Keratinocyte (primary cell): Measurements from ENCODE around the gene VPS13D. TPM values are rescaled to one million over a fixed set of nuclear protein-coding genes. Genes with fewer than 3 reads are reported as not detected.

Experiments
- DNase-seq: peaks from one replicate; pipeline ENCODE4 v3.0.0-alpha.2; 2011; ENCODE audit warnings: low read depth, missing footprints, low spot score
- FAIRE-seq: peaks from 2 replicates; lab custom pipeline; 2011; peaks lifted over from hg19 to GRCh38; lab: Jason Lieb, UNC
- H2AFZ ChIP-seq: 2 replicates; pipeline ENCODE4 v1.6.0; 2012; ENCODE audit warnings: low read length, control low read depth, inconsistent platforms; ENCODE audit not compliant: control insufficient read depth
- H3K27ac ChIP-seq: 2 replicates; pipeline ENCODE4 v1.5.1; 2011; ENCODE audit warnings: low read length; ENCODE audit not compliant: control insufficient read depth, insufficient read depth
- H3K27me3 ChIP-seq: 3 replicates; pipeline ENCODE4 v1.6.0; 2011; ENCODE audit warnings: low read length; ENCODE audit not compliant: control insufficient read depth, insufficient read depth; ENCODE audit errors: extremely low read depth
- H3K36me3 ChIP-seq, 2 experiments: 2 replicates in 1 of 2; 3 replicates in 1 of 2; pipeline ENCODE4 v1.5.1; 2011; ENCODE audit warnings: low read length in 2 of 2, mild to moderate bottlenecking in 1 of 2; ENCODE audit not compliant: control insufficient read depth in 2 of 2, insufficient read depth in 2 of 2; ENCODE audit errors: extremely low read depth in 1 of 2
- H3K4me1 ChIP-seq: 3 replicates; pipeline ENCODE4 v1.5.1; 2011; ENCODE audit warnings: low read length; ENCODE audit not compliant: control insufficient read depth, insufficient read depth; ENCODE audit errors: extremely low read depth
- H3K4me2 ChIP-seq: 3 replicates; pipeline ENCODE4 v1.6.0; 2011; ENCODE audit warnings: low read depth, low read length; ENCODE audit not compliant: control insufficient read depth, insufficient read depth; ENCODE audit errors: extremely low read depth
- H3K4me3 ChIP-seq, 3 experiments: fragments of 200-600 bp in 1 of 3; sonication (generic) in 1 of 3; 2 replicates in 2 of 3; 3 replicates in 1 of 3; pipeline ENCODE4 v1.5.1; 2011 to 2016; ENCODE audit warnings: low read length in 3 of 3, mild to moderate bottlenecking in 3 of 3, control low read depth in 2 of 3, inconsistent platforms in 1 of 3, low read depth in 1 of 3, mixed read lengths in 1 of 3, mixed run types in 1 of 3, moderate library complexity in 1 of 3; ENCODE audit not compliant: control insufficient read depth in 2 of 3, insufficient read depth in 2 of 3; ENCODE audit errors: extremely low read depth in 1 of 3
- H3K79me2 ChIP-seq: 2 replicates; pipeline ENCODE4 v1.6.0; 2012; ENCODE audit warnings: low read length; ENCODE audit not compliant: control insufficient read depth, insufficient read depth
- H3K9ac ChIP-seq: 3 replicates; pipeline ENCODE4 v1.6.0; 2011; ENCODE audit warnings: low read length; ENCODE audit not compliant: control insufficient read depth, insufficient read depth; ENCODE audit errors: extremely low read depth
- H3K9me1 ChIP-seq: 3 replicates; pipeline ENCODE4 v1.6.0; 2011; ENCODE audit warnings: low read length; ENCODE audit not compliant: control insufficient read depth, insufficient read depth; ENCODE audit errors: extremely low read depth
- H3K9me3 ChIP-seq: 2 replicates; pipeline ENCODE4 v1.5.1; 2012; ENCODE audit warnings: low read depth, low read length; ENCODE audit not compliant: control insufficient read depth
- H4K20me1 ChIP-seq: 3 replicates; pipeline ENCODE4 v1.6.0; 2011; ENCODE audit warnings: low read length; ENCODE audit not compliant: control insufficient read depth, insufficient read depth; ENCODE audit errors: extremely low read depth
- EZH2 ChIP-seq: IDR thresholded peaks from one replicate; pipeline ENCODE4 v1.6.1; 2012; ENCODE audit warnings: inconsistent platforms, mild to moderate bottlenecking, low read length, moderate library complexity
- dilution Hi-C: fragments of 300-500 bp; cut with MboI; formaldehyde crosslinking; loops from one replicate; pipeline ENCODE4 v1.7.0; 2020; ENCODE audit warnings: low sequenced_read_pairs; ENCODE audit not compliant: extremely low pct_ligation_motif_present
- polyA plus RNA-seq, 5 experiments: library from polyadenylated mRNA; depleted of rRNA in 3 of 5; stranded (reverse) in 3 of 5; stranded (forward) in 1 of 5; unstranded in 1 of 5; fragments of >200 nt; gene quantifications; 1 replicate in 1 of 5; 2 replicates in 3 of 5; 3 replicates in 1 of 5; pipeline versions ENCODE4 v1.2.1 to v1.2.3, GENCODE V29; 2011 to 2012; ENCODE audit warnings: missing spikeins in 2 of 5, low read depth in 1 of 5, low replicate concordance in 1 of 5
- TF ChIP-seq, protein P1 (sequence below), 3 experiments: IDR thresholded peaks in 1 of 3; conservative IDR thresholded peaks in 1 of 3; optimal IDR thresholded peaks in 1 of 3; 2 replicates in 2 of 3; 3 replicates in 1 of 3; pipeline versions ENCODE3 to v1.5.1; 2011; ENCODE audit warnings: low read length in 3 of 3, mild to moderate bottlenecking in 3 of 3, moderate library complexity in 2 of 3, control low read depth in 1 of 3, inconsistent platforms in 1 of 3; ENCODE audit not compliant: insufficient read depth in 2 of 3; ENCODE audit errors: extremely low read depth in 1 of 3

VPS13D gene
- polyA plus RNA-seq, 1 donor (not counting 4 experiments of a cell fraction or from before 2014, with no cell fraction given), result 19.0 TPM

DNA sequence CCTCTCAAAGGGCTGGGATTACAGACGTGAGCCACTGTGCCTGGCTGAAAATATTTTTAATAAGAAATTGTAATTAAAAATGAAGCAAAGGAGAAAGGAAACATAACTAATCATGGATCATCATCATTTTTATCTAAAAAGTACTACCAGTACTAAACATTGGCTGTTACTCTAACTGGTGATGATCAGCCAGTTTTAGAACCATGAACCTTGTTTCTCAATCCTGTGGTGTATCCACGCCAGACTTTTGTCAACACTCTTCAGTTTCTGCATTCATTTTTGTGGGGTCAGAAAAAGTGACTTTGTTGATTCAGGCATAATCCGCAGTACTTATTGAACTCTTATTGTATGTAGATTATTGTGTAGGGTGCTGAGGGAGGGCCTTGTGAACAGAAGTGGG lies 52.3 kb downstream of the VPS13D start:
- H4K20me1 ChIP-seq, result no peaks in the 10 kb centered on the region
- no peaks in the 10 kb centered on the region for H3K27me3 ChIP-seq
- H3K4me3 ChIP-seq, result no peak overlapping the region
- no peak overlapping the region for H3K4me2 ChIP-seq
- DNase-seq (no peak), FAIRE-seq (no peak)
- TF ChIP-seq EZH2, result no peak
- TF ChIP-seq, protein P1, sequence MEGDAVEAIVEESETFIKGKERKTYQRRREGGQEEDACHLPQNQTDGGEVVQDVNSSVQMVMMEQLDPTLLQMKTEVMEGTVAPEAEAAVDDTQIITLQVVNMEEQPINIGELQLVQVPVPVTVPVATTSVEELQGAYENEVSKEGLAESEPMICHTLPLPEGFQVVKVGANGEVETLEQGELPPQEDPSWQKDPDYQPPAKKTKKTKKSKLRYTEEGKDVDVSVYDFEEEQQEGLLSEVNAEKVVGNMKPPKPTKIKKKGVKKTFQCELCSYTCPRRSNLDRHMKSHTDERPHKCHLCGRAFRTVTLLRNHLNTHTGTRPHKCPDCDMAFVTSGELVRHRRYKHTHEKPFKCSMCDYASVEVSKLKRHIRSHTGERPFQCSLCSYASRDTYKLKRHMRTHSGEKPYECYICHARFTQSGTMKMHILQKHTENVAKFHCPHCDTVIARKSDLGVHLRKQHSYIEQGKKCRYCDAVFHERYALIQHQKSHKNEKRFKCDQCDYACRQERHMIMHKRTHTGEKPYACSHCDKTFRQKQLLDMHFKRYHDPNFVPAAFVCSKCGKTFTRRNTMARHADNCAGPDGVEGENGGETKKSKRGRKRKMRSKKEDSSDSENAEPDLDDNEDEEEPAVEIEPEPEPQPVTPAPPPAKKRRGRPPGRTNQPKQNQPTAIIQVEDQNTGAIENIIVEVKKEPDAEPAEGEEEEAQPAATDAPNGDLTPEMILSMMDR (optimal IDR thresholded peaks at IDR 0.05 in 1 of 3, IDR thresholded peaks at IDR 0.05 in 1 of 3, conservative IDR thresholded peaks at IDR 0.05 in 1 of 3; ENCODE audit: extremely low read depth in 1 of 3, insufficient read depth in 2 of 3, low read length in 3 of 3), result no peak
- peaks cover 10% of the 10 kb centered on the region for H3K4me1 ChIP-seq
- H3K9ac ChIP-seq, result no peak overlapping the region
- dilution Hi-C loops, result no loop called here
- H3K79me2 ChIP-seq, result peaks cover 19% of the 10 kb centered on the region
- H3K9me1 ChIP-seq, result no peaks in the 10 kb centered on the region
- no peak overlapping the region for H2AFZ ChIP-seq
- H3K27ac ChIP-seq, result no peak overlapping the region
- peaks cover 17 to 24% of the 10 kb centered on the region in 2 experiments for H3K36me3 ChIP-seq
- no peaks in the 10 kb centered on the region for H3K9me3 ChIP-seq

DNA sequence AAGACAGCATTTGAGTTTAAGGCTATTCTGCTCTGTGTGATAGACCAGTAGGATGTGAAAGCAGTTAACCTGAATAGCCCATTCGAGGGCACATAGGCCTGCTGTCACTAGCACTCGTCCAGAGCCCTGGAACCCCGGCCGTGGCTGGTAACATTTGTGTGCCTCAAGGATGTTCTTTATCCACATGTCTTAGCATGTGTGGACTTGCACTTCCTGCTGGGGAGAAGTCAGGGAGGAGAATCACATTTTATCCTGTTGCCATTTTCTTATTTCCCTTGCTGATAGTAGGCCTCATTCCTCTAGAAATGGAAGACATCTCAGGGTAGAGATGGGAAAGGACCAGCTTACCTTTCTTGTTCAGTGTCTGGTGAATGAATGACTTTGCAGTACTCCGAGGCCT lies 54.7 kb downstream of the VPS13D start:
- no peak overlapping the region for H3K4me3 ChIP-seq
- H3K9ac ChIP-seq, result no peak overlapping the region
- H4K20me1 ChIP-seq, result no peaks in the 10 kb centered on the region
- H3K27ac ChIP-seq, result no peak overlapping the region
- H3K36me3 ChIP-seq, result peaks cover 15 to 23% of the 10 kb centered on the region in 2 experiments
- peaks cover 26% of the 10 kb centered on the region for H3K79me2 ChIP-seq
- FAIRE-seq (no peak), DNase-seq (peak; percentile 5)
- H3K4me2 ChIP-seq, result peak overlapping the region; percentile 3
- H3K27me3 ChIP-seq, result no peaks in the 10 kb centered on the region
- no peak overlapping the region for H2AFZ ChIP-seq
- H3K9me3 ChIP-seq, result no peaks in the 10 kb centered on the region
- peaks cover 2% of the 10 kb centered on the region for H3K9me1 ChIP-seq
- dilution Hi-C loops, result no loop called here
- TF ChIP-seq, protein P1 (optimal IDR thresholded peaks at IDR 0.05 in 1 of 3, IDR thresholded peaks at IDR 0.05 in 1 of 3, conservative IDR thresholded peaks at IDR 0.05 in 1 of 3; ENCODE audit: extremely low read depth in 1 of 3, insufficient read depth in 2 of 3, low read length in 3 of 3), result no peak
- TF ChIP-seq EZH2, result no peak
- peaks cover 10% of the 10 kb centered on the region for H3K4me1 ChIP-seq
